GOT3 (cell line): ENCODE data around the gene PLAGL1.

ENCODE experiments used
- DNase-seq: peaks from one replicate; lab custom pipeline; 2025; ENCODE audit warnings: mixed read lengths; lab: John Stamatoyannopoulos, UW

Gene PLAGL1

GRCh38 chr6:143965503-143966171 lies 42.4 kb downstream of the PLAGL1 start:
- no peak for DNase-seq

GRCh38 chr6:143964674-143965081 lies 43.4 kb downstream of the PLAGL1 start:
- DNase-seq, result no peak

GRCh38 chr6:143963158-143963919 lies 44.7 kb downstream of the PLAGL1 start:
- DNase-seq, result no peak

GRCh38 chr6:143961886-143962878 lies 45.9 kb downstream of the PLAGL1 start:
- no peak for DNase-seq

GRCh38 chr6:143961066-143961465 lies 47.0 kb downstream of the PLAGL1 start:
- no peak for DNase-seq

- DNase-seq, result no peak
Observed at GRCh38 chr6:143959927-143960326, 48.1 kb downstream of the PLAGL1 start.

- DNase-seq, result no peak
Observed at GRCh38 chr6:143958839-143959399, 49.1 kb downstream of the PLAGL1 start.

- no peak for DNase-seq
Observed at GRCh38 chr6:143957679-143958274, 50.3 kb downstream of the PLAGL1 start.

GRCh38 chr6:143955971-143956370 lies 52.1 kb downstream of the PLAGL1 start:
- DNase-seq, result no peak

GRCh38 chr6:143953922-143954321 lies 54.1 kb downstream of the PLAGL1 start:
- no peak for DNase-seq

- no peak for DNase-seq
Observed at GRCh38 chr6:143952947-143953701, 54.9 kb downstream of the PLAGL1 start.

GRCh38 chr6:143952060-143952778 lies 55.8 kb downstream of the PLAGL1 start:
- no peak for DNase-seq

- DNase-seq, result no peak
Observed at GRCh38 chr6:143950875-143951274, 57.2 kb downstream of the PLAGL1 start.

- no peak for DNase-seq
Observed at GRCh38 chr6:143949962-143950361, 58.1 kb downstream of the PLAGL1 start.

GRCh38 chr6:143949535-143949934 lies 58.5 kb downstream of the PLAGL1 start:
- DNase-seq, result no peak

GRCh38 chr6:143948208-143948607 lies 59.9 kb downstream of the PLAGL1 start:
- no peak for DNase-seq

GRCh38 chr6:143941852-143942627 lies 66.0 kb downstream of the PLAGL1 start:
- no peak for DNase-seq

GRCh38 chr6:143940011-143940597 lies 68.0 kb downstream of the PLAGL1 start:
- no peak for DNase-seq

- no peak for DNase-seq
Observed at GRCh38 chr6:143939364-143939763, 68.7 kb downstream of the PLAGL1 start.
